DMS53 treated with DMSO at 0.1 percent for 48 hours (cell line): Measurements from ENCODE around the gene RC3H2.

Experiments used
- DNase-seq: peaks from one replicate; lab custom pipeline; 2025; ENCODE audit not compliant: unreplicated experiment; lab: John Stamatoyannopoulos, UW

The RC3H2 gene, protein sequence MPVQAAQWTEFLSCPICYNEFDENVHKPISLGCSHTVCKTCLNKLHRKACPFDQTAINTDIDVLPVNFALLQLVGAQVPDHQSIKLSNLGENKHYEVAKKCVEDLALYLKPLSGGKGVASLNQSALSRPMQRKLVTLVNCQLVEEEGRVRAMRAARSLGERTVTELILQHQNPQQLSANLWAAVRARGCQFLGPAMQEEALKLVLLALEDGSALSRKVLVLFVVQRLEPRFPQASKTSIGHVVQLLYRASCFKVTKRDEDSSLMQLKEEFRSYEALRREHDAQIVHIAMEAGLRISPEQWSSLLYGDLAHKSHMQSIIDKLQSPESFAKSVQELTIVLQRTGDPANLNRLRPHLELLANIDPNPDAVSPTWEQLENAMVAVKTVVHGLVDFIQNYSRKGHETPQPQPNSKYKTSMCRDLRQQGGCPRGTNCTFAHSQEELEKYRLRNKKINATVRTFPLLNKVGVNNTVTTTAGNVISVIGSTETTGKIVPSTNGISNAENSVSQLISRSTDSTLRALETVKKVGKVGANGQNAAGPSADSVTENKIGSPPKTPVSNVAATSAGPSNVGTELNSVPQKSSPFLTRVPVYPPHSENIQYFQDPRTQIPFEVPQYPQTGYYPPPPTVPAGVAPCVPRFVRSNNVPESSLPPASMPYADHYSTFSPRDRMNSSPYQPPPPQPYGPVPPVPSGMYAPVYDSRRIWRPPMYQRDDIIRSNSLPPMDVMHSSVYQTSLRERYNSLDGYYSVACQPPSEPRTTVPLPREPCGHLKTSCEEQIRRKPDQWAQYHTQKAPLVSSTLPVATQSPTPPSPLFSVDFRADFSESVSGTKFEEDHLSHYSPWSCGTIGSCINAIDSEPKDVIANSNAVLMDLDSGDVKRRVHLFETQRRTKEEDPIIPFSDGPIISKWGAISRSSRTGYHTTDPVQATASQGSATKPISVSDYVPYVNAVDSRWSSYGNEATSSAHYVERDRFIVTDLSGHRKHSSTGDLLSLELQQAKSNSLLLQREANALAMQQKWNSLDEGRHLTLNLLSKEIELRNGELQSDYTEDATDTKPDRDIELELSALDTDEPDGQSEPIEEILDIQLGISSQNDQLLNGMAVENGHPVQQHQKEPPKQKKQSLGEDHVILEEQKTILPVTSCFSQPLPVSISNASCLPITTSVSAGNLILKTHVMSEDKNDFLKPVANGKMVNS

DNA sequence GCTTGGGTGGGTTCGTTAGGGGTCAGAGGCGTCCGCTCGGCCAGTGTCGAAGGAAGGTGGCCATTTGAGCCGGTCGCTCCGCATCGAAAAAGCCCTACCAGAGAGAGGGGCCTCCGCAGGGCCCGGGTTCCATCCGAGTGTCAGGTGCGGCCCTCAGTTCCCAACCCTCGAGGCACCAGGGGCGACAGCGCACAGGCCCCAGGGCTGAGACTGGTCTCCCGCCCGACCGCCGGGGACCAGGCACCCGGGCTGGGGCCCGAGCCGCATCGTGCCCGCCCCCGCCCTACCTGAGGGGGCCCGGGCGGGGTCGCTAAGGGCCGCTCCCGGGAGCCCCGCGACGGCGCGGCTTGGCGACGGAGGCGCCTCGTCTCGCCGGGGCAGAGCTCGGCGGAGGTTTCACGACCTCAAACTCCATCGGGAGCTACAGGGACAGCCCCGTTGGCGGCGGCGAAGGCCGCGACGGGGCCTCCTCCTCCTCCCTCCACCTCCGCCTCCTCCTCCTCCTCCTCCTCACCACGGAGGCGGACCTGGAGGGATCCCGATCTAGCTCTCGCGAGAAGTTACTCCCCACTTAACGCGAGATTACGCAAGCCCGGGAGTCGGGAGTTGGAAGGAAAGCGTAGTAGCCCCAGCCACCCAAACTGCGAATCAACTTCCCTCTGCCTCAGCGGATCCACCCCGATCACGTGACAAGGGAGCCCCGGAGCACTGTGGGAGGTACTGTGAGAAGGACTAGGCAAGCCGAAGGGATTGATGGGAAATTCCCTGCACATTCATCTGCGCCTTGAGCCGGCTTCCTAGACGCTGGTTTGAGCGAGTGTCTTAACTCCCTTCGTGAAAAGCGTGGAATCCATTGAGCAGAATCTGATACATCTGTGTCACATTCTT, at the start of gene RC3H2:
Gene RC3H2, minus strand, starts transcription at position 537 of the 888 bp plus-strand sequence. CDS start 7,850 bp downstream, outside the sequence.
- DNase-seq, result peak; percentile 98

DNA sequence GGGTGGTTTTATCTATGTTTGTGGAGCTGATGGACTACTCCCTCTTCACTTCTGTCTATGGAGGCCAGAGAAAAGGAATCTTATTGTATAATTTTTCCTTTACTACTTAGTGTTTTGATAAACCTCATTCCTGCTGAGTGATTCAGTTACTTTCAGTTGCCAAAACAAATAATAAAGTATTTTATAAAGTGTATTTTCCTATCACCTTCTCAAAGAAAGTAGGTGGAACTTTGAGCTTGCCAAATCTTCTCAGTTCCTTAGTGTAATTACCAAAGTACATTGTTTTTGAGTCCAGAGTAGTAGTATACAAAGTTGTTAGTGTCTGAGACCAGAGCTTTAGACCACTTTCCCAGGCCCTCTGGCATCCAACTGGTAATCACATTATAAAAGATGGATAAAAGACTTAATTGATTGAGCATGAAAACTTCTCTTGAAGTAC, 49.1 kb upstream of the RC3H2 start:
- no peak for DNase-seq

DNA sequence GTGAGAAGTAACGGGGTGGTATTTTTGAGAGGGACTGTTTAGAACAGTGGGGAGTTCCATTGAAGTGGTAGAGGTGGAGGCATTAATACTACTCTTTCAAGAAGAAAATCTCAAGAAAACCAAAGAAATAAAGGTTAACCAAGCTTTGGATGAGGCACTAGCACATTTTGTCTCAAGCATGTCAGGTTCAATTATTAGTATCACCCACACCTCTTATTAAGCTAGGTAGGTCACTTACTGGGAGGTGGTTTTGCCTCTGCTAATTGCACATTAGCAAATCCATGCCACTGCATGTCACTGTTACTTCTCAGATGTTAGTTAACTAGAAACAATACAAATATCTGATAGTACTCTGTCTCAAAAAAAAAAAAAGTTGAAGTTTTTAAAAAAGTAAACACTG, 45.9 kb upstream of the RC3H2 start:
- no peak for DNase-seq

DNA sequence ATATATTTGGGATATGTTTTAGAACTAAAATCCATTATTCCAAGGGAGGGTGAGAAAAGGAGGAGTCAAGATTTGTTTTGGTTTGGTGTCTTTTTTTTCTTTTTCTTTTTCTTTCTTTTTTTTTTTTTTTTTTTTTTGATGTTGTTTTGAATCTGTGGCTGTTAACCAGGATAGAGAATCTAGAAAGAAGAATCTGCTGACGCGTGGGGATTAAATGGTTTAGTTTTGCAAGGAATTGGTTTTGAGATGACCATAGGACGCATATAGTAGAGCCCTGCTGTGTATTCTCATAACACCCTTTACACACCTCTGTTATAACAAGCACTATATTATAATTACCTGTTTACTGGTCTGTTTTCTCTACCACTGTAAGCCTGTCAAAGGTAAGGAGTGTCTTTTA, 45.1 kb upstream of the RC3H2 start:
- no peak for DNase-seq

DNA sequence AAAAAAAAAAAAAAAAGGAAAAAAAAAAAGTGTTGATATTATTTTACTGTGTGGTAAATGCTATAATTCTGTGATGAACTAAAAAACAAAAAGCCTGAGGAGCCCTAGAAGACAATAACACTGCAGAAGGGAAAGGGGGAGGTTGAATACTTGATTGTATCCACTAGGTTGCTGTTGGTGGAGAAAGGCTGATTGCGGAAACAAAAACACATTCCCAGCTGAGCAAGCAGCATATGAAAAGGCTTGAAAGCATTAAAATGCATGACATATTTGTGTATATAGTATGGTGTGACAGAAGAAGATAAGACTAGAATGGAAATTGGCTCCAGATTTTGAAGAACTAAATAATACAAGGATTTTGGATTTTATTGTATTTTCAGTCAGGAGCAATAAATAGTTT, 44.5 kb upstream of the RC3H2 start:
- no peak for DNase-seq

DNA sequence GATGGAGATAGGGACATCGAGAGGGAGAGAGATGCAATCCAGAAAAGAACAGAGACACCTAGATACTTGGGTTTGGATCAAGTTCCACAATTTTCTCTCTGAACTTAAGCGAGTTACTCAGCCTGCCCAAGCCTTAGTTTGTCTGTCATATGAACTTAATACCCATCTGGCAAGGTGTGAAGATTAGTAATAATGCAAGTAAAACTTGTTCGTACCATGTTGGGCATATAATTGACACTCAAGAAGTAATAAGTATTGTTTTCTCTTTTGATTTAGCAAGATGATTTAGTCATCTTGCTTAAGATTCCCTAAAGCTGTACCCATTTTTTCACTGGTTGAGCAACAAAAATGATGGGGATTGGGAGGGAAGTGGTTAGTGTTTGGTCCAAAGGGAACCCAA, 43.2 kb upstream of the RC3H2 start:
- DNase-seq, result no peak

DNA sequence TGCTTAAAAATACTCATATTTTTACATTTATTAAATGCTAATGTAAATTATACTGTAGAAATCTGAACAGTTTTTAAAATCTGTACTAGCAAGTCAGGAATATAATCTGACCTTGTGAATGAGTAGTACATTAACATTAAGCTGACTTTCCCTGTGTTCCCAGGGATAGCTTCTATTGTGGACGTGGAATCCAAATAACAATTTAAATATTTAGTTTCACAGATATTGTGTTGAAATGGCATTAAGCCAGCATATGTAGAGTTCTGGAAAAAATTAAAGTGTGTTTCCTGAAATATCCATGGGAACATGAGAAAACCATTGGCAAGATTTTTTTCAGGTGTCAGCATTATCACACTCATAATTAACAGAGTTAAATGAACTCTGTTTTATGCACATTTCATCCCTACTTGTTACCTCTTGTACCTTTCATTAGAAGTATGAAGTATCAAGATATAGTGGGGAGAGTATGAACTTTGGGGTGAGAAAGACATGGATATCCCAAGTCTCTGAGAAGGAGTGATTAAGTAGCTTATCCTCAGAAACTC, 41.4 kb upstream of the RC3H2 start:
- DNase-seq, result no peak

DNA sequence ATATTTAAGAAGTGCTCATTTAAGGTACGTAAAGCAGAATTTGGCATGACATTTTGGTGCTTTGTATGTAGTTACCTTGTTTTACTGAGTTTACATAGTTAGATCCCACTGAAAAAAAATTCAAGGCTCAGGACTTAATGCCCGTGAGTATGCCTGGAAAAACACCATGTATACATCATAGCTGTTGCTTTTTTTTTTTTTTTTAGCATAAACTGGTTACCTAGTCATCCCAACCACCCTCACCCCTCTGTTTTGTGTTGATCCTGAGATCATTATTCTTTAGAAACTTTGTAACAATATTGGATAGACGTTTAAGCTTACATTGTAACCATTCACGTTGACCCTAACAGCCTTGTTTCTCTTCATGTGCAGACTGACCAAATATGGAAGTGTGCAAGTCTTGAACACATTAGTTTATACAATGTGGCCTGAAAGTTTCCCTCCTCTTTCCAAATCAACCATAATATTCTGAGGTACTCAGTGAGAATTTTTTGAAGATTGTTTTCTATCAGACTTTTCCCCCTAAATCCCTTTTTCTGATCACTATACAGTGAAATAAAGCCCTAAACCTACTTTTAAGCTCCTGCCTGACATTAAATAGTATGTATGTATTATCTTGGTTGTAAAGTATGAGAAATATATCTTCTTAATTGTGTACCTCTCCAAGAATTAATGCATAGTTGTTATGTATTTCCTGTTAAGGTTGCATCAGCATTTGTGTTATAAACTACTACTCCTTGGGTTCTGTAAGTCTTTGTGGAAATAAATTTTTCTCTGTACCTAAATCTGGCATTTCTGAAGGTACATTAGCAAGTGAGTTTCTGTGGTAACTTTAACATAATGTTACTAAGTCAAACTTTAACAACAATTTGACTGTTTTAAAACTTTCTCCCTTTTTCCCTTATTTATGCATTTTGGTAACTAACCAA, 40.1 kb upstream of the RC3H2 start:
- DNase-seq, result no peak

DNA sequence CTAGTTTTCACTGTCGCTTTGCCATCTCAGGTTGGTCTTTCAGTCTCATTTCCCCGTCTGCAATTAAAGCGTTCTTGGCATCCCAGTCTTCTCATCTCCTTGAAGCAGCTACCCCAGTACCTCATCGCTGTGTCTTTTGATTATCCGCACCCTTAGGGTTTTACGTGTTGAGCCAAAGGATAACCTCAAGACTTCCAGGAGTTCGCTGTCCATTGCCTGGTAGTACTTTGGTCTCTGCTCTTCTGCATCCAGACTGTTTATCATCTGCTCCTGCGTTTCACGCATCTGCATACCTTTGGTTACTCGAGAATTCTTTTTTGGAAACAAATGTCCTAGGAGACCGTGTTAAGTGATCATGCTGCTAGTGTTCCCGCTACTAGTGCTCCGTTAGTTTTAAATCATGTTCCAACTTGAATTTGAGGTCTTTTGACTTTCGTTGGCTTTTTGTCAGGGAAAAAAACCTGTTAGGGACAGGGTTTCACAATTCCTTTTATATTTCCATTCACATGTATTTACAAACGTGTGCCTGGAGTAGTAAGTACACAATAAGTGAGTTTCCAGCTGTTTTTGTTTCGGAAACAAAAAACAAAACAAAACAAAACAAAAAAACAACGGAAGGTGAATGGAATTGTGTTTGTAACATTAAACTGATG, 36.5 kb upstream of the RC3H2 start:
- no peak for DNase-seq

DNA sequence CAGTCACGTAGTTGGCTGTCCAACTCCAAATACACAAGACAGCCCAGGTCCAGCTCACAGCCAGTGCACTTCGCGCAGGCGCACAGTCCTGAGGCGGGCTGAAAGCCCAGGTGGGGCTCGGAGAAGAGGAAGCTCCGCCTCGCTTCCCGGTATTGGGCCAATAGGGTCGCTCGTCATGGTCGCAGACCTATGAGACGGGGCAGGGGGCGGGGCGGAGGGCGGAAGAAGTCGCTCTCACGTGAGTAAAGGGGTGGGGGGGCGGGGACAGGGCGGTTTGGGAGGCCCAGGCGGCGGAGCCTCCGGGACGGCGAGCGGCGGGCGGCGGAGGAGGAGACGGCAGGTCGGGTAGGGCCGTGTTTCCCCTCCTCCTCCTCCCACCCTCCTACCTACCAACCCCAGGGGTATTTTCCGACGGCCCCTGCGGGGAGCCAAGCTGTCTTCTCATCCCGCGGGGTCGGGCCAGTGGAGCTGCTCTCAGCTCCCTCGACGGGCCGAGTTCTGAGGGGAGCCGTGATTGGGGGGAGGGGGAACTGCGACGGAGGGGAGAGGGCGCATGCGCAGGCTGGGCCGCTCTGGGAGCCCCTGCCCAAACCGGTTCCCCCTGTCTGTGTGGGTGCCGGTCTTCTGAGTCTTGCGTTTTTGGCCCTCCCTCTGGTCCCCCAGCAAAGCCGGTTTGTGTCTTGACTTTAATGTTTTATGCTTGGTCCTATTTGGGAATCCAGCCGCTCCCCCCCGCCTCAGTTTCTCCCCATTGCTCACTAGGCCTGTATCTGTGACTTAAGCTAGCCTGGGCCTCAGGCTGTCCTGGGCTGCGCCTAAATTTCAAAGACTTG, 35.8 kb upstream of the RC3H2 start, which contains the start of gene RABGAP1:
Gene RABGAP1, plus strand, starts transcription at position 272 of the 833 bp plus-strand sequence. CDS start 16,040 bp downstream, outside the sequence.
- peak; percentile 96 for DNase-seq

DNA sequence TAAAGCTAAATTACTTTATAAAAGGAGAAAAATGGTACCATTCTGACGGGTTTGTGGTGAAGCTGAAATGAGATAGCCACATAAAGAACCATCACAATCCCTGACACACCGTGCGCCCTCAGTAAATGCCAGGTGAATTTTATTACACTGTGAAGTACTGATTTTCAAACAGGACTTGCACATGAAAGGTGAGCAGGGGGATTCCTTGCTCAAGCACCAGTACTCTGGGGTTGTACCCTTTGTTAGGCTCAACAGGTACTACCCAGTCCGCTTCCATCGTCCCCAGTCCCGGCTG, 35.2 kb upstream of the RC3H2 start:
- no peak for DNase-seq

DNA sequence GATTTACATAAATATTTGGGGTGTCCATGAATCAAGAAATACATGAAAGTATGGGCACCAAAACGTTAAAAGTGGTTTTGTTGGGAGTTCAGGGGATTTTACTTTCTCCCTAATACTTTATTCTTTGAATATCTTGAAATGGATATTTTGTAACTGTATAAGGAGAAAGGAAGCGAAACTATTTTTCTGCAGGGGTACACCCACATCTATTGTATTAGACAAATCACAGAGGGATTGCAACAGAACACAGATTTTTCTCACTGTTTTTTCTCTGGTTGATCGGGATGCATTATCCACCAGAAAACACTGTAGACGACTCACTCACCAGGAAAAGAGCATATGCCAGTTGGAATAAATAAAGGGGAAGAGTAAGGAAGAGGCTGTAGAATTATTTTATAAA, 34.4 kb upstream of the RC3H2 start:
- DNase-seq, result no peak

DNA sequence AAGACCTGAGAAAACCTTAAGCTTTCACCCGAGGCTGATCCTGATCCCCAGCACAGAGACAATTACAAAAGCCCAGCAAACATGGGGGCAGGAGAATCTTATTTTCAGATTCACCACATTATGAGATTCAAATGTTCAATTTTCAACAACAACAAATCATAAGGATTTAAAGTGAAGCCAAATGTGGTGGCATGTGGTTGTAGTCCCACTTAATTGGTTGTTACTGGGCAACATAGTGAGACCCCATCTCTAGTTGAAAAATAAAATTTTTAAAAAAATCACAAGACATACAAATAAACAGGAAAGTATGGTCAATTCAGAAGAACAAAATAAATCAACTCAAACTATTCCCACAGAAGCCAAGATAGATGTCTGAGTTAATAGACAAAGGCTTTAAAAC, 31.7 kb upstream of the RC3H2 start:
- no peak for DNase-seq

DNA sequence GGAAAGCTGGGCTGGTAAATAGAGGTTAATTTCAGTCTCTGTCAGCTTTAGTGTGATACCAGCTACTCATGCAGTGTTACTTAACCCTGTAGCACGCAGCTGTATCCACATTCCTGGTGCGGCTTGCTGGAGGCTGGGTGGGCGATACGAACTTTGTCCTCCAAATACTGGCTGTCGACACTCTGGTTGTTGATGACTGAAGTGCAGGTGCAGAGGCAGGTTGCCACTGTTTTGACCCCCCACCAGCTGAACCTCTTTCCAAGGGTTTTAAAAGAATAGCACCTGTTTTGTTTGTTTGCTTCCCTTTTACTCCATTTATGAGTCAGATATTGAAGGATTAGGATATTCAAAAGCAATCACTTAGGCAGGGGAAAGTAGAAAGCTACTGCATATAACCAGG, 31.3 kb upstream of the RC3H2 start:
- no peak for DNase-seq

DNA sequence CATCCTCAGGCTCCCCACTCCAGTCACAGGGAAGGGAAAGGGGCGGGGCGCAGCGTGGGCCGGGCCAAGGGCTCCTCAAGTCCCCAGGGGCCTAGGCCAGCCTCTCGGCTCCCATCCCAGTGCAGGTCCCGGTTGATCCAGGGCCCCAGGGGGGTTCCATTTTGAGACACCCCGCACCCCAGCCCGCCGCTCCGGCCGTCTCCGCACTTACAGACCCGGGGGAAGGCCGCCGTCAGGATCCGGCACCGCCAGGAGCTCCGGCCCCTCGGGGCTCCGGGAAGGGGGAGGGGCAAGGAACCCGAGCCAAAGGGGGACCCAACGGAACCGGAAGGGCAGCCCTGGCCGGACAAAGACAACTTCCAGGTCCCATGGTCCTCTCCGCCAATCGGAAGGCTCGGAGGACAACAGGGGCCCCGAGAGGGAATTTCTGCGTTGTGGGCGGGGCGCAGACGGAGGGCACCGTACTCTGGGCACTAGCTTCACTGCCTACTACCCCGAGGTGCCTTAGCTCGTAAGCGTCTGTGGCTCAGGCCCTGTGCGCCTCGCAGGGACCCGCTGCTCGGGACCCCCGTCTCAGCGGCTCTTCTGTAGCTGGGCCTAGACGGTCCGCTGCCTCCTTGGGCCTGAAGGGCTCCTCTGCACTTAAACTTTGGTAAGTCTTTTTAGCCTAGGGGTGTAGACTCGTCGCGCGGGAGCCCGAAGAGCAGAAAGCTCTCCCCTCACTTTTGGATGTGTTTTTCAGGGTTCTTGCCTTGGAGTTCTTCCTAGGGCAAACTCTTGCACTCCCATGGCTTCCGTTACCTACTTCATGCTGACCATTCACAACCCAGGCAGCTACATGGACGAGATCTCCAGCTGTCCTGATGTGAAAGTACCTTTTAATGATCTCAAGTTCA, 26.3 kb upstream of the RC3H2 start, which contains the start of gene ZBTB26:
Gene ZBTB26, minus strand, starts transcription at position 287 of the 896 bp plus-strand sequence. CDS start 11,578 bp downstream, outside the sequence.
- DNase-seq, result peak; percentile 90

DNA sequence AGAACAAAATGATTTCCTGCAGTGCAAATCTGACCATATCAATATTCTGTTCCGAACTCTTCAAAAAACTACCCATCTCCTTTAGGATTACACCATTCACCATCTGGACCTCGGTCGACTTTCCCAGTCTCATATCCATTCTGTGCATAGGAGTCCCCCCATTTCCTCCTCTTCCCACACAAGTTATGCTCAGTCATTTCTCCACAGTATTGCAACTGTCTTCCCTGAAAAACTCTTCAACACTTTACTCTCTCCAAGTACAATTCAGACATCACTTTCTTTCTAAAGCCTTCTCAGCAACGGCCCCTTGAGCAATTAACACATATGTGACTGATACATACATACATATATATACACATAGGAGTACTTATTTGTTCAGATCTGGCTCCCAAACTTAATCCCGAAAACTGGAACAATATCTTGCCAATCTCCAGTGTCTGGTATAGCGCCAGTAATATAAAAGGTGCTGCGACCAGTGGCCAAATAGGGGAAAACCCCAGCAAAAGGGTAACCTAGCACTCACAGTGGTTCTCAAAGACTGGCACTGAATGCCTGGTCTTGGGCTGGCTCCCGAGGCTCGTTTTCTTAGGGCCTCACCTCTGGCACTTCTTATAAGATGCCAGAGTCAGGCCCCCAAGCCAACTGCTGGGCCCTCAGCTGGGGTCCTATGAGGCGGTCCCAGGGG, 25.5 kb upstream of the RC3H2 start:
- DNase-seq, result no peak
